HEK293 (cell line): Measurements from ENCODE around the gene B4GALT5.
"Not testable (repeated sequence)": the region's sequence is repeated elsewhere in the genome, so short reads cannot be mapped to it uniquely, and the experiment has no call there.

Experiments used
- CTCF ChIA-PET: fragments of 350-600 bp; formaldehyde crosslinking; extraction: SDS; loops from one replicate; lab custom pipeline; 2021; ENCODE audit warnings: antibody characterized with exemption; lab: Yijun Ruan, JAX
- POLR2A ChIA-PET: fragments of 300-600 bp; formaldehyde crosslinking; extraction: SDS; loops from one replicate; lab custom pipeline; 2020; ENCODE audit warnings: antibody characterized with exemption, inconsistent platforms; lab: Yijun Ruan, JAX
- H3K27ac ChIP-seq: fragments of 200-500 bp; sonication (Bioruptor generic); 2 replicates; pipeline ENCODE4 v1.5.1; 2014; ENCODE audit warnings: low read depth, low read length, control low read depth, inconsistent platforms; ENCODE audit errors: extremely low read depth
- H3K36me3 ChIP-seq, 2 experiments: fragments of 200-500 bp in 1 of 2; sonication (Bioruptor generic) in 1 of 2; 1 replicate in 1 of 2; 2 replicates in 1 of 2; pipeline ENCODE4 v1.5.1; 2014 to 2017; ENCODE audit warnings: inconsistent platforms in 2 of 2, low read length in 2 of 2; ENCODE audit not compliant: control insufficient read depth in 2 of 2, insufficient read depth in 1 of 2
- H3K4me1 ChIP-seq: fragments of 200-500 bp; sonication (Bioruptor generic); 2 replicates; pipeline ENCODE4 v1.5.1; 2014; ENCODE audit warnings: mild to moderate bottlenecking, low read length, inconsistent platforms; ENCODE audit not compliant: control insufficient read depth, insufficient read depth
- H3K4me3 ChIP-seq: 2 replicates; pipeline ENCODE4 v1.5.1; 2011; ENCODE audit warnings: low read depth, mild to moderate bottlenecking, control low read depth, low read length, moderate library complexity
- H3K9me3 ChIP-seq: fragments of 200-500 bp; sonication (Bioruptor generic); 2 replicates; pipeline ENCODE4 v1.5.1; 2014; ENCODE audit warnings: low read depth, low read length, inconsistent platforms; ENCODE audit not compliant: control insufficient read depth, insufficient read depth
- EGR2 ChIP-seq: fragments of 450-650 bp; formaldehyde crosslinking; IDR thresholded peaks from 2 replicates; pipeline ENCODE4 v1.5.1; 2016; ENCODE audit warnings: low read depth, missing biosample characterization, missing genetic modification characterization
- HIC1 ChIP-seq: fragments of 450-650 bp; formaldehyde crosslinking; IDR thresholded peaks from 2 replicates; pipeline ENCODE4 v1.5.1; 2016; ENCODE audit warnings: missing biosample characterization, missing genetic modification characterization
- HOXC10 ChIP-seq: sonication (generic); formaldehyde crosslinking; IDR thresholded peaks from 2 replicates; pipeline ENCODE4 v1.8.1; 2023; ENCODE audit warnings: mild to moderate bottlenecking, missing genetic modification reagents
- INSM2 ChIP-seq: fragments of 450-650 bp; formaldehyde crosslinking; IDR thresholded peaks from 2 replicates; pipeline ENCODE4 v1.5.1; 2016; ENCODE audit warnings: missing biosample characterization, missing genetic modification characterization
- MEIS1 ChIP-seq: sonication (generic); formaldehyde crosslinking; IDR thresholded peaks from 2 replicates; pipeline ENCODE4 v1.8.1; 2022; ENCODE audit warnings: missing genetic modification reagents, mild to moderate bottlenecking, borderline replicate concordance
- ZBTB17 ChIP-seq: fragments of 450-650 bp; formaldehyde crosslinking; IDR thresholded peaks from 2 replicates; pipeline ENCODE4 v1.5.1; 2016; ENCODE audit warnings: missing biosample characterization, missing genetic modification characterization
- ZFP3 ChIP-seq: fragments of 450-650 bp; formaldehyde crosslinking; IDR thresholded peaks from 2 replicates; pipeline ENCODE4 v1.5.1; 2016; ENCODE audit warnings: low read depth, missing biosample characterization, missing genetic modification characterization
- ZNF174 ChIP-seq: fragments of 450-650 bp; formaldehyde crosslinking; IDR thresholded peaks from 2 replicates; pipeline ENCODE4 v1.5.0; 2017; ENCODE audit warnings: missing biosample characterization, mild to moderate bottlenecking, missing genetic modification characterization
- ZNF175 ChIP-seq: fragments of 450-650 bp; formaldehyde crosslinking; IDR thresholded peaks from 2 replicates; pipeline ENCODE4 v1.5.1; 2016; ENCODE audit warnings: missing biosample characterization, missing genetic modification characterization
- ZNF324 ChIP-seq: fragments of 450-650 bp; formaldehyde crosslinking; IDR thresholded peaks from 2 replicates; pipeline ENCODE4 v1.5.1; 2016; ENCODE audit warnings: missing biosample characterization, missing genetic modification characterization
- ZNF341 ChIP-seq: fragments of 450-650 bp; formaldehyde crosslinking; IDR thresholded peaks from 2 replicates; pipeline ENCODE4; 2016; ENCODE audit warnings: low read depth, missing biosample characterization, missing genetic modification characterization
- ZNF394 ChIP-seq: fragments of 450-650 bp; formaldehyde crosslinking; IDR thresholded peaks from 2 replicates; pipeline ENCODE4 v1.5.1; 2016; ENCODE audit warnings: missing biosample characterization, missing genetic modification characterization, mild to moderate bottlenecking, moderate library complexity, borderline replicate concordance
- ZNF426 ChIP-seq: fragments of 450-650 bp; formaldehyde crosslinking; IDR thresholded peaks from 2 replicates; pipeline ENCODE4 v1.5.1; 2017; ENCODE audit warnings: missing biosample characterization, missing genetic modification characterization, mild to moderate bottlenecking, inconsistent platforms, moderate library complexity
- ZSCAN23 ChIP-seq: fragments of 450-650 bp; formaldehyde crosslinking; IDR thresholded peaks from 2 replicates; pipeline ENCODE4 v1.5.1; 2016; ENCODE audit warnings: missing biosample characterization, missing genetic modification characterization
- ZSCAN4 ChIP-seq: fragments of 450-650 bp; formaldehyde crosslinking; IDR thresholded peaks from 2 replicates; pipeline ENCODE4 v1.5.1; 2017; ENCODE audit warnings: missing biosample characterization, missing genetic modification characterization
- TF ChIP-seq, protein P1 (sequence below): fragments of 450-650 bp; IDR thresholded peaks from 2 replicates; pipeline ENCODE4 v1.5.1; 2018; ENCODE audit warnings: missing biosample characterization, mild to moderate bottlenecking, missing genetic modification characterization
- TF ChIP-seq, protein P2 (sequence below): fragments of 450-650 bp; formaldehyde crosslinking; IDR thresholded peaks from 2 replicates; pipeline ENCODE4 v1.5.1; 2016; ENCODE audit warnings: missing biosample characterization, missing genetic modification characterization

The B4GALT5 gene

GRCh38 chr20:49724408-49725223 is 10.9 kb upstream of the B4GALT5 start:
- ChIA-PET CTCF (interaction anchor here (1.0 kb wide), 1 partner anchor 113 kb away, joined by 3 read pairs; no protein-coding TSS in a partner anchor), POLR2A (interaction anchor here (0.7 kb wide), 1 partner anchor 12 kb away, joined by 3 read pairs; no protein-coding TSS in a partner anchor)
- no peak overlapping the region for H3K4me3 ChIP-seq
- no peaks in the 10 kb centered on the region for H3K36me3 ChIP-seq
- no peaks in the 10 kb centered on the region for H3K4me1 ChIP-seq
- H3K27ac ChIP-seq, result no peak overlapping the region
- TF ChIP-seq EGR2 (tag by site-specific recombination), result no peak
- TF ChIP-seq HOXC10 (CRISPR knock-in tag), result no peak
- TF ChIP-seq, protein P1, sequence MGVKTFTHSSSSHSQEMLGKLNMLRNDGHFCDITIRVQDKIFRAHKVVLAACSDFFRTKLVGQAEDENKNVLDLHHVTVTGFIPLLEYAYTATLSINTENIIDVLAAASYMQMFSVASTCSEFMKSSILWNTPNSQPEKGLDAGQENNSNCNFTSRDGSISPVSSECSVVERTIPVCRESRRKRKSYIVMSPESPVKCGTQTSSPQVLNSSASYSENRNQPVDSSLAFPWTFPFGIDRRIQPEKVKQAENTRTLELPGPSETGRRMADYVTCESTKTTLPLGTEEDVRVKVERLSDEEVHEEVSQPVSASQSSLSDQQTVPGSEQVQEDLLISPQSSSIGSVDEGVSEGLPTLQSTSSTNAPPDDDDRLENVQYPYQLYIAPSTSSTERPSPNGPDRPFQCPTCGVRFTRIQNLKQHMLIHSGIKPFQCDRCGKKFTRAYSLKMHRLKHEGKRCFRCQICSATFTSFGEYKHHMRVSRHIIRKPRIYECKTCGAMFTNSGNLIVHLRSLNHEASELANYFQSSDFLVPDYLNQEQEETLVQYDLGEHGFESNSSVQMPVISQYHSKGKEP (tag by site-specific recombination), result no peak
- TF ChIP-seq ZNF174 (tag by site-specific recombination), result no peak
- no peak for TF ChIP-seq ZNF341 (tag by site-specific recombination)
- no peak for TF ChIP-seq ZBTB17
- no peak for TF ChIP-seq ZNF426 (tag by site-specific recombination)
- no peak for TF ChIP-seq ZNF175 (tag by site-specific recombination)
- TF ChIP-seq ZSCAN4, result no peak
- no peak for TF ChIP-seq HIC1
- no peak for TF ChIP-seq ZFP3
- TF ChIP-seq, all 188 proteins: peak for 0
- H3K9me3 ChIP-seq, result no peaks in the 10 kb centered on the region

DNA sequence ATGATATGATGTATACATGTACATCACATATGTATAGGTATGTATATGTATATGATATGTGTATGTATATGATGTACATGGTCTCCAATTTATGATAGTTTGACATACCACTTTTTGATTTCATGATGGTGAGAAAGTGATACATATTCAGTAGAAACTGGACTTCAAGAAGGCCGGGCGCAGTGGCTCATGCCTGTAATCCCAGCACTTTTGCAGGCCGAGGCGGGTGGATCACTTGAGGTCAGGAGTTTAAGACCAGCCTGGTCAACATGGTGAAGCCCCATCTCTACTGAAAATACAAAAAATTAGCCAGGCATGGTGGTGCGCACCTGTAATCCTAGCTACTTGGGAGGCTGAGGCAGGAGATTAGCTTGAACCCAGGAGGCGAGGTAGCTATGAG is 10.1 kb upstream of the B4GALT5 start:
- H3K27ac ChIP-seq, H3K9me3 ChIP-seq, H3K36me3 ChIP-seq, H3K4me3 ChIP-seq, H3K4me1 ChIP-seq: not testable (repeated sequence)
- CTCF ChIA-PET, result interaction anchor here (0.8 to 1.0 kb wide), 2 partner anchors 112 to 117 kb away, joined by 3 read pairs; no protein-coding TSS in a partner anchor
- POLR2A ChIA-PET, result interaction anchor here (0.7 kb wide), 1 partner anchor 11 kb away, joined by 3 read pairs; no protein-coding TSS in a partner anchor

DNA sequence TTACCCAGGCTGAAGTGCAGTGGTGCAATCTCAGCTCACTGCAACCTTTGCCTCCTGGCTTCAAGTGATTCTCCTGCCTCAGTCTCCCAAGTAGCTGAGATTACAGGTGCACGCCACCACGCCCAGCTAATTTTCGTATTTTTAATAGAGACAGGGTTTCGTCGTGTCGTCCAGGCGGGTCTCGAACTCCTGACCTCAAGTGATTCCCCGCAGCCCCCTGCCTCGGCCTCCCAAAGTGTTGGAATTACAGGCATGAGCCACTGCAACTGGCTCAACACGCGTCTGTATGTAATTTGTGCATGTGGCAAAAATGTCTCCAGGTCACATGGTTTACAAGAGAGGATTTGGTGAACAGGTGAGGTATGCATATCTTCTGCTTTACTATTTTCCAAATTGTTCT is 7.6 kb upstream of the B4GALT5 start:
- H3K9me3 ChIP-seq, H3K27ac ChIP-seq, H3K4me1 ChIP-seq, H3K4me3 ChIP-seq, H3K36me3 ChIP-seq: not testable (repeated sequence)
- ChIA-PET CTCF (interaction anchor here (0.6 kb wide), 1 partner anchor 15 kb away, joined by 4 read pairs; no protein-coding TSS in a partner anchor), POLR2A (interaction anchor here (0.6 kb wide), 1 partner anchor 432 kb away, joined by 3 read pairs; no protein-coding TSS in a partner anchor)

GRCh38 chr20:49715466-49715865 is 1.8 kb upstream of the B4GALT5 start:
- no peak overlapping the region for H3K4me3 ChIP-seq
- ChIA-PET POLR2A (no interaction called here), CTCF (interaction anchor here (0.9 to 1.9 kb wide), 3 partner anchors 105 to 131 kb away, joined by 3 to 5 read pairs (median 4); no protein-coding TSS in a partner anchor)
- 0 out of 2 replicates have a peak, but pooled peaks cover 5% of the 10 kb centered on the region for H3K4me1 ChIP-seq
- H3K36me3 ChIP-seq, result no peaks in the 10 kb centered on the region
- no peaks in the 10 kb centered on the region for H3K9me3 ChIP-seq
- H3K27ac ChIP-seq, result no peak overlapping the region
- TF ChIP-seq HOXC10 (CRISPR knock-in tag), result no peak
- TF ChIP-seq, protein P2, sequence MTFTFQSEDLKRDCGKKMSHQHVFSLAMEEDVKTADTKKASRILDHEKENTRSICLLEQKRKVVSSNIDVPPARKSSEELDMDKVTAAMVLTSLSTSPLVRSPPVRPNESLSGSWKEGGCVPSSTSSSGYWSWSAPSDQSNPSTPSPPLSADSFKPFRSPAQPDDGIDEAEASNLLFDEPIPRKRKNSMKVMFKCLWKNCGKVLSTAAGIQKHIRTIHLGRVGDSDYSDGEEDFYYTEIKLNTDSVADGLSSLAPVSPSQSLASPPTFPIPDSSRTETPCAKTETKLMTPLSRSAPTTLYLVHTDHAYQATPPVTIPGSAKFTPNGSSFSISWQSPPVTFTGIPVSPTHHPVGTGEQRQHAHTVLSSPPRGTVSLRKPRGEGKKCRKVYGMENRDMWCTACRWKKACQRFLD, result no peak
- TF ChIP-seq INSM2, result no peak
- no peak for TF ChIP-seq ZNF324
- TF ChIP-seq MEIS1 (CRISPR knock-in tag), result no peak
- no peak for TF ChIP-seq ZNF394 (tag by site-specific recombination)
- no peak for TF ChIP-seq ZSCAN23
